ENCODE measurements around the gene KIF20A. TPM values are rescaled to one million over a fixed set of nuclear protein-coding genes. Genes with fewer than 3 reads are reported as not detected.

The KIF20A gene
- total and polyA plus RNA-seq, 2 experiments from 2014 or later: 41.0 to 60.4 TPM

DNA sequence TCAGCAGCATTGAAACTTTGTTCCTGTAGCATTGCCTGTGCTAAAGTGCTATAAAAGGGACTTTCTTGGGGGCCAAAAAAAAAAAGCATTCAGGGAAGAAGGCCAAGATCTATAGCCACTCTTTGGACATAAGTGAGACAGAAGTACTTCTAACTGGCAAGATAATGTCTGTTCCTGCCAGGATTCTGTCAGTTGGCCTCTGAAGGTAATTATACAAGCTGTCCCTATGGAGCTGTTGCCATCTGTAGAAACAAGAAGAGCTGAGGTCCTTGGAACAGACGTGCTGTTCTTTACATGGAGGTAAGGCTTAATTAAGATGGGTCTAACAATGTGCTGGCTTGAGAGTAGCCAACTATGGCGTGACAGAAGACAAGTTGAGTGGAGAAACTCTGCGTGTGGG lies 9.7 kb downstream of the KIF20A start (continued):
- TF ChIP-seq STAT1 (IDR thresholded peaks at IDR 0.05; ENCODE audit: unreplicated experiment) (no peak), JUNB (IDR thresholded peaks at IDR 0.05; ENCODE audit: unreplicated experiment) (no peak), CREB1 (CRISPR knock-in tag; IDR thresholded peaks at IDR 0.05; ENCODE audit: low read depth) (no peak), ZNF331 (CRISPR knock-in tag; IDR thresholded peaks at IDR 0.05; ENCODE audit: low read depth) (no peak), EZH2 (IDR thresholded peaks at IDR 0.05; ENCODE audit: low read depth, unreplicated experiment) (no peak), POLR2AphosphoS5 (IDR thresholded peaks at IDR 0.05; ENCODE audit: low read depth) (no peak)
- TF ChIP-seq, protein P1, sequence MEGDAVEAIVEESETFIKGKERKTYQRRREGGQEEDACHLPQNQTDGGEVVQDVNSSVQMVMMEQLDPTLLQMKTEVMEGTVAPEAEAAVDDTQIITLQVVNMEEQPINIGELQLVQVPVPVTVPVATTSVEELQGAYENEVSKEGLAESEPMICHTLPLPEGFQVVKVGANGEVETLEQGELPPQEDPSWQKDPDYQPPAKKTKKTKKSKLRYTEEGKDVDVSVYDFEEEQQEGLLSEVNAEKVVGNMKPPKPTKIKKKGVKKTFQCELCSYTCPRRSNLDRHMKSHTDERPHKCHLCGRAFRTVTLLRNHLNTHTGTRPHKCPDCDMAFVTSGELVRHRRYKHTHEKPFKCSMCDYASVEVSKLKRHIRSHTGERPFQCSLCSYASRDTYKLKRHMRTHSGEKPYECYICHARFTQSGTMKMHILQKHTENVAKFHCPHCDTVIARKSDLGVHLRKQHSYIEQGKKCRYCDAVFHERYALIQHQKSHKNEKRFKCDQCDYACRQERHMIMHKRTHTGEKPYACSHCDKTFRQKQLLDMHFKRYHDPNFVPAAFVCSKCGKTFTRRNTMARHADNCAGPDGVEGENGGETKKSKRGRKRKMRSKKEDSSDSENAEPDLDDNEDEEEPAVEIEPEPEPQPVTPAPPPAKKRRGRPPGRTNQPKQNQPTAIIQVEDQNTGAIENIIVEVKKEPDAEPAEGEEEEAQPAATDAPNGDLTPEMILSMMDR (conservative IDR thresholded peaks at IDR 0.05; ENCODE audit: low read depth in 2 of 2): no peak
- TF ChIP-seq, protein P2, sequence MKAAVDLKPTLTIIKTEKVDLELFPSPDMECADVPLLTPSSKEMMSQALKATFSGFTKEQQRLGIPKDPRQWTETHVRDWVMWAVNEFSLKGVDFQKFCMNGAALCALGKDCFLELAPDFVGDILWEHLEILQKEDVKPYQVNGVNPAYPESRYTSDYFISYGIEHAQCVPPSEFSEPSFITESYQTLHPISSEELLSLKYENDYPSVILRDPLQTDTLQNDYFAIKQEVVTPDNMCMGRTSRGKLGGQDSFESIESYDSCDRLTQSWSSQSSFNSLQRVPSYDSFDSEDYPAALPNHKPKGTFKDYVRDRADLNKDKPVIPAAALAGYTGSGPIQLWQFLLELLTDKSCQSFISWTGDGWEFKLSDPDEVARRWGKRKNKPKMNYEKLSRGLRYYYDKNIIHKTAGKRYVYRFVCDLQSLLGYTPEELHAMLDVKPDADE (IDR thresholded peaks at IDR 0.05): no peak
- TF ChIP-seq, protein P3, sequence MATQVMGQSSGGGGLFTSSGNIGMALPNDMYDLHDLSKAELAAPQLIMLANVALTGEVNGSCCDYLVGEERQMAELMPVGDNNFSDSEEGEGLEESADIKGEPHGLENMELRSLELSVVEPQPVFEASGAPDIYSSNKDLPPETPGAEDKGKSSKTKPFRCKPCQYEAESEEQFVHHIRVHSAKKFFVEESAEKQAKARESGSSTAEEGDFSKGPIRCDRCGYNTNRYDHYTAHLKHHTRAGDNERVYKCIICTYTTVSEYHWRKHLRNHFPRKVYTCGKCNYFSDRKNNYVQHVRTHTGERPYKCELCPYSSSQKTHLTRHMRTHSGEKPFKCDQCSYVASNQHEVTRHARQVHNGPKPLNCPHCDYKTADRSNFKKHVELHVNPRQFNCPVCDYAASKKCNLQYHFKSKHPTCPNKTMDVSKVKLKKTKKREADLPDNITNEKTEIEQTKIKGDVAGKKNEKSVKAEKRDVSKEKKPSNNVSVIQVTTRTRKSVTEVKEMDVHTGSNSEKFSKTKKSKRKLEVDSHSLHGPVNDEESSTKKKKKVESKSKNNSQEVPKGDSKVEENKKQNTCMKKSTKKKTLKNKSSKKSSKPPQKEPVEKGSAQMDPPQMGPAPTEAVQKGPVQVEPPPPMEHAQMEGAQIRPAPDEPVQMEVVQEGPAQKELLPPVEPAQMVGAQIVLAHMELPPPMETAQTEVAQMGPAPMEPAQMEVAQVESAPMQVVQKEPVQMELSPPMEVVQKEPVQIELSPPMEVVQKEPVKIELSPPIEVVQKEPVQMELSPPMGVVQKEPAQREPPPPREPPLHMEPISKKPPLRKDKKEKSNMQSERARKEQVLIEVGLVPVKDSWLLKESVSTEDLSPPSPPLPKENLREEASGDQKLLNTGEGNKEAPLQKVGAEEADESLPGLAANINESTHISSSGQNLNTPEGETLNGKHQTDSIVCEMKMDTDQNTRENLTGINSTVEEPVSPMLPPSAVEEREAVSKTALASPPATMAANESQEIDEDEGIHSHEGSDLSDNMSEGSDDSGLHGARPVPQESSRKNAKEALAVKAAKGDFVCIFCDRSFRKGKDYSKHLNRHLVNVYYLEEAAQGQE (IDR thresholded peaks at IDR 0.05; ENCODE audit: unreplicated experiment): no peak

DNA sequence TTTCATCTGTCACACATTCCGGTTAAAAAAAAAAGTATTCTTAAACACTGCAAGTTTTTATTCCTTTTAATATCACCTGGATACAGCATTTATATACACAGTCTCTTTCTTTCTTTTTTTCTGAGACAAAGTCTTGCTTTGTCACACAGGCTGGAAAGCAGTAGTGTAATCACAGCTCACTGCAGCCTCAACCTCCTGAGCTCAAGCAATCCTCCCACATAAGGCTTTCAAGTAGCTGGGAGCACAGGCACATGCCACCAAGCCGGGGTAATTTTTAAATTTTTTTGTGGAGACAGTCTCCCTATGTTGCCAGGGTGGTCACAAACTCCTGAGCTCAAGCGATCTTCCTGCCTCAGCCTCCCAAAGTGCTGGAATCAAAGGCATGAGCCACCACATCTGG lies 13.9 kb downstream of the KIF20A start:
- H3K4me3 Mint-ChIP-seq: no peak overlapping the region
- H3K36me3 Mint-ChIP-seq (ENCODE audit: low read depth): peaks cover 55% of the 10 kb centered on the region
- no peak for TF ChIP-seq JUNB (IDR thresholded peaks at IDR 0.05; ENCODE audit: unreplicated experiment)
- TF ChIP-seq, protein P1 (conservative IDR thresholded peaks at IDR 0.05; ENCODE audit: low read depth in 2 of 2): no peak
- TF ChIP-seq, protein P4, sequence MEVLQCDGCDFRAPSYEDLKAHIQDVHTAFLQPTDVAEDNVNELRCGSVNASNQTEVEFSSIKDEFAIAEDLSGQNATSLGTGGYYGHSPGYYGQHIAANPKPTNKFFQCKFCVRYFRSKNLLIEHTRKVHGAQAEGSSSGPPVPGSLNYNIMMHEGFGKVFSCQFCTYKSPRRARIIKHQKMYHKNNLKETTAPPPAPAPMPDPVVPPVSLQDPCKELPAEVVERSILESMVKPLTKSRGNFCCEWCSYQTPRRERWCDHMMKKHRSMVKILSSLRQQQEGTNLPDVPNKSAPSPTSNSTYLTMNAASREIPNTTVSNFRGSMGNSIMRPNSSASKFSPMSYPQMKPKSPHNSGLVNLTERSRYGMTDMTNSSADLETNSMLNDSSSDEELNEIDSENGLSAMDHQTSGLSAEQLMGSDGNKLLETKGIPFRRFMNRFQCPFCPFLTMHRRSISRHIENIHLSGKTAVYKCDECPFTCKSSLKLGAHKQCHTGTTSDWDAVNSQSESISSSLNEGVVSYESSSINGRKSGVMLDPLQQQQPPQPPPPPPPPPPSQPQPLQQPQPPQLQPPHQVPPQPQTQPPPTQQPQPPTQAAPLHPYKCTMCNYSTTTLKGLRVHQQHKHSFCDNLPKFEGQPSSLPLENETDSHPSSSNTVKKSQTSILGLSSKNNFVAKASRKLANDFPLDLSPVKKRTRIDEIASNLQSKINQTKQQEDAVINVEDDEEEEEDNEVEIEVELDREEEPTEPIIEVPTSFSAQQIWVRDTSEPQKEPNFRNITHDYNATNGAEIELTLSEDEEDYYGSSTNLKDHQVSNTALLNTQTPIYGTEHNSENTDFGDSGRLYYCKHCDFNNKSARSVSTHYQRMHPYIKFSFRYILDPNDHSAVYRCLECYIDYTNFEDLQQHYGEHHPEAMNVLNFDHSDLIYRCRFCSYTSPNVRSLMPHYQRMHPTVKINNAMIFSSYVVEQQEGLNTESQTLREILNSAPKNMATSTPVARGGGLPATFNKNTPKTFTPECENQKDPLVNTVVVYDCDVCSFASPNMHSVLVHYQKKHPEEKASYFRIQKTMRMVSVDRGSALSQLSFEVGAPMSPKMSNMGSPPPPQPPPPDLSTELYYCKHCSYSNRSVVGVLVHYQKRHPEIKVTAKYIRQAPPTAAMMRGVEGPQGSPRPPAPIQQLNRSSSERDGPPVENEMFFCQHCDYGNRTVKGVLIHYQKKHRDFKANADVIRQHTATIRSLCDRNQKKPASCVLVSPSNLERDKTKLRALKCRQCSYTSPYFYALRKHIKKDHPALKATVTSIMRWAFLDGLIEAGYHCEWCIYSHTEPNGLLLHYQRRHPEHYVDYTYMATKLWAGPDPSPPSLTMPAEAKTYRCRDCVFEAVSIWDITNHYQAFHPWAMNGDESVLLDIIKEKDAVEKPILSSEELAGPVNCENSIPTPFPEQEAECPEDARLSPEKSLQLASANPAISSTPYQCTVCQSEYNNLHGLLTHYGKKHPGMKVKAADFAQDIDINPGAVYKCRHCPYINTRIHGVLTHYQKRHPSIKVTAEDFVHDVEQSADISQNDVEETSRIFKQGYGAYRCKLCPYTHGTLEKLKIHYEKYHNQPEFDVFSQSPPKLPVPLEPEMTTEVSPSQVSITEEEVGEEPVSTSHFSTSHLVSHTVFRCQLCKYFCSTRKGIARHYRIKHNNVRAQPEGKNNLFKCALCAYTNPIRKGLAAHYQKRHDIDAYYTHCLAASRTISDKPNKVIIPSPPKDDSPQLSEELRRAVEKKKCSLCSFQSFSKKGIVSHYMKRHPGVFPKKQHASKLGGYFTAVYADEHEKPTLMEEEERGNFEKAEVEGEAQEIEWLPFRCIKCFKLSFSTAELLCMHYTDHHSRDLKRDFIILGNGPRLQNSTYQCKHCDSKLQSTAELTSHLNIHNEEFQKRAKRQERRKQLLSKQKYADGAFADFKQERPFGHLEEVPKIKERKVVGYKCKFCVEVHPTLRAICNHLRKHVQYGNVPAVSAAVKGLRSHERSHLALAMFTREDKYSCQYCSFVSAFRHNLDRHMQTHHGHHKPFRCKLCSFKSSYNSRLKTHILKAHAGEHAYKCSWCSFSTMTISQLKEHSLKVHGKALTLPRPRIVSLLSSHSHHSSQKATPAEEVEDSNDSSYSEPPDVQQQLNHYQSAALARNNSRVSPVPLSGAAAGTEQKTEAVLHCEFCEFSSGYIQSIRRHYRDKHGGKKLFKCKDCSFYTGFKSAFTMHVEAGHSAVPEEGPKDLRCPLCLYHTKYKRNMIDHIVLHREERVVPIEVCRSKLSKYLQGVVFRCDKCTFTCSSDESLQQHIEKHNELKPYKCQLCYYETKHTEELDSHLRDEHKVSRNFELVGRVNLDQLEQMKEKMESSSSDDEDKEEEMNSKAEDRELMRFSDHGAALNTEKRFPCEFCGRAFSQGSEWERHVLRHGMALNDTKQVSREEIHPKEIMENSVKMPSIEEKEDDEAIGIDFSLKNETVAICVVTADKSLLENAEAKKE (CRISPR knock-in tag; IDR thresholded peaks at IDR 0.05): no peak

More for the DNA sequence above, 13.9 kb downstream of the KIF20A start:
- Histone ChIP-seq H2AFZ (no peak overlapping the region), H3K4me3 (no peak overlapping the region), H3K79me2 (replicated peaks; ENCODE audit: insufficient read depth) (no peaks in the 10 kb centered on the region), H4K20me1 (replicated peaks; ENCODE audit: insufficient read depth) (peaks cover 7% of the 10 kb centered on the region), H3K36me3 (ENCODE audit: insufficient read depth) (peaks cover 53% of the 10 kb centered on the region), H3K27ac (ENCODE audit: low read depth) (no peak overlapping the region), H3K4me2 (no peak overlapping the region), H3K4me1 (ENCODE audit: insufficient read depth) (no peaks in the 10 kb centered on the region), H3K27me3 (ENCODE audit: insufficient read depth) (no peaks in the 10 kb centered on the region), H3K9me2 (ENCODE audit: insufficient read depth) (no peaks in the 10 kb centered on the region), H3F3A (replicated peaks; ENCODE audit: low read depth) (peaks cover 6% of the 10 kb centered on the region; the same call in 1 of the 2 replicates)
- Mint-ChIP-seq H3K27me3 (ENCODE audit: insufficient read depth, low read depth, poor library complexity) (no peaks in the 10 kb centered on the region), H3K9me3 (no peaks in the 10 kb centered on the region), H3K27ac (no peak overlapping the region), H3K4me1 (no peaks in the 10 kb centered on the region)
- ATAC-seq: no peak
- no peak for DNase-seq (ENCODE audit: low spot score)
